ENCODE measurements around the gene RASL12.

DNA sequence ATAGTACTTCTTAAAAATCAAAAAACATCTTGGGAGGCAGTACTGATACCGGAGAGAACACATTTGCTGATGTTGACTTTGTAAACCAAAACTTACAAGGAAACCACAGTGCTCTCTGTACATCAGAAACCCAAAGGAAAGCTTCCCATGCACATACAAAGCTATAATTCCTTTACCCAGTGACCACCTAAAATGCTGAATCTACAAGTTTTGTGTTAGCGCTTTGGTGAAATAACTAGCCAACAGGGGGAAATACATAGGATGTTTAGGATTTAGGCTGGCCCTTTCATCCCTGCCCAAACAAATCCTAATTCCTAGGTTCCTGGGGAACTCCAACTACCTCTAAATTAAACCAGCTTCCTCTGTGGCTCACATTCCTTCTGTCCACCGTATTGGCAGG lies 62.8 kb downstream of the RASL12 start:
- TF ChIP-seq, protein P1, sequence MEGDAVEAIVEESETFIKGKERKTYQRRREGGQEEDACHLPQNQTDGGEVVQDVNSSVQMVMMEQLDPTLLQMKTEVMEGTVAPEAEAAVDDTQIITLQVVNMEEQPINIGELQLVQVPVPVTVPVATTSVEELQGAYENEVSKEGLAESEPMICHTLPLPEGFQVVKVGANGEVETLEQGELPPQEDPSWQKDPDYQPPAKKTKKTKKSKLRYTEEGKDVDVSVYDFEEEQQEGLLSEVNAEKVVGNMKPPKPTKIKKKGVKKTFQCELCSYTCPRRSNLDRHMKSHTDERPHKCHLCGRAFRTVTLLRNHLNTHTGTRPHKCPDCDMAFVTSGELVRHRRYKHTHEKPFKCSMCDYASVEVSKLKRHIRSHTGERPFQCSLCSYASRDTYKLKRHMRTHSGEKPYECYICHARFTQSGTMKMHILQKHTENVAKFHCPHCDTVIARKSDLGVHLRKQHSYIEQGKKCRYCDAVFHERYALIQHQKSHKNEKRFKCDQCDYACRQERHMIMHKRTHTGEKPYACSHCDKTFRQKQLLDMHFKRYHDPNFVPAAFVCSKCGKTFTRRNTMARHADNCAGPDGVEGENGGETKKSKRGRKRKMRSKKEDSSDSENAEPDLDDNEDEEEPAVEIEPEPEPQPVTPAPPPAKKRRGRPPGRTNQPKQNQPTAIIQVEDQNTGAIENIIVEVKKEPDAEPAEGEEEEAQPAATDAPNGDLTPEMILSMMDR (IDR thresholded peaks at IDR 0.05): no peak
- TF ChIP-seq POLR2A (IDR thresholded peaks at IDR 0.05): no peak
